SK-N-SH (cell line): ENCODE data around the gene USP32.
"Not testable (repeated sequence)": the region's sequence is repeated elsewhere in the genome, so short reads cannot be mapped to it uniquely, and the experiment has no call there.

Experiments
- CTCF ChIP-seq: fragments of 200-600 bp; sonication (generic); IDR thresholded peaks from 2 replicates; pipeline ENCODE4 v1.6.1; 2017; ENCODE audit warnings: antibody characterized with exemption, mild to moderate bottlenecking, moderate library complexity
- EP300 ChIP-seq, 2 experiments: IDR thresholded peaks; 2 replicates each; pipeline versions ENCODE4 v1.4.0 to v1.6.1; 2012; ENCODE audit warnings: borderline replicate concordance in 1 of 2, low read depth in 1 of 2, low read length in 1 of 2
- FOXJ3 ChIP-seq: sonication (generic); formaldehyde crosslinking; IDR thresholded peaks from 2 replicates; pipeline ENCODE4 v1.5.1; 2020; ENCODE audit warnings: mild to moderate bottlenecking, missing genetic modification reagents
- MAX ChIP-seq: IDR thresholded peaks from 2 replicates; pipeline ENCODE4 v1.4.0; 2012; ENCODE audit warnings: low read depth
- NFIC ChIP-seq: IDR thresholded peaks from 2 replicates; pipeline ENCODE4 v1.4.0; 2012; ENCODE audit warnings: borderline replicate concordance
- PBX3 ChIP-seq: IDR thresholded peaks from 2 replicates; pipeline ENCODE4; 2012
- POLR2AphosphoS5 ChIP-seq: IDR thresholded peaks from 2 replicates; pipeline ENCODE4 v1.6.1; 2012; ENCODE audit warnings: low read depth, low read length
- RAD21 ChIP-seq: IDR thresholded peaks from 2 replicates; pipeline ENCODE4 v1.6.1; 2012; ENCODE audit warnings: mild to moderate bottlenecking, low read length
- TAF1 ChIP-seq: IDR thresholded peaks from 2 replicates; pipeline ENCODE4 v1.6.1; 2012; ENCODE audit warnings: low read depth, mild to moderate bottlenecking, low read length, moderate library complexity, borderline replicate concordance
- TCF12 ChIP-seq: IDR thresholded peaks from 2 replicates; pipeline ENCODE4 v1.4.0; 2012

GRCh38 chr17:60194141-60194540 is 197.8 kb downstream of the USP32 start:
- TF ChIP-seq TAF1; CTCF; MAX; RAD21; EP300 (IDR thresholded peaks at IDR 0.05; ENCODE audit: borderline replicate concordance in 1 of 2, low read depth in 1 of 2, low read length in 1 of 2); TCF12; NFIC; PBX3; FOXJ3 (CRISPR knock-in tag); POLR2AphosphoS5: not testable (repeated sequence)
